Activated CD8-positive, alpha-beta memory T cell treated with anti-CD3 and anti-CD28 coated beads for 1 hour (primary cell): Measurements from ENCODE around the gene UTS2.

Experiments
- DNase-seq, 2 donors: peaks; one replicate each; pipeline ENCODE4 v3.0.0-alpha.2; 2020; ENCODE audit warnings: low read depth in 1 of 2; ENCODE audit errors: extremely low read depth in 1 of 2

UTS2 gene

GRCh38 chr1:7813677-7814373, 39.0 kb downstream of the UTS2 start:
- DNase-seq, result no peak

GRCh38 chr1:7811476-7811875, 41.4 kb downstream of the UTS2 start:
- no peak for DNase-seq

GRCh38 chr1:7810395-7810794, 42.5 kb downstream of the UTS2 start:
- DNase-seq, result no peak

GRCh38 chr1:7809742-7810141, 43.1 kb downstream of the UTS2 start:
- DNase-seq, result no peak

GRCh38 chr1:7808253-7808844, 44.5 kb downstream of the UTS2 start:
- DNase-seq, result no peak

GRCh38 chr1:7805460-7805859, 47.4 kb downstream of the UTS2 start:
- DNase-seq, result no peak
